NCI-H345 (cell line): ENCODE measurements around the gene CDH3.

Experiments
- DNase-seq: peaks from one replicate; lab custom pipeline; 2025; lab: John Stamatoyannopoulos, UW

The CDH3 gene

DNA sequence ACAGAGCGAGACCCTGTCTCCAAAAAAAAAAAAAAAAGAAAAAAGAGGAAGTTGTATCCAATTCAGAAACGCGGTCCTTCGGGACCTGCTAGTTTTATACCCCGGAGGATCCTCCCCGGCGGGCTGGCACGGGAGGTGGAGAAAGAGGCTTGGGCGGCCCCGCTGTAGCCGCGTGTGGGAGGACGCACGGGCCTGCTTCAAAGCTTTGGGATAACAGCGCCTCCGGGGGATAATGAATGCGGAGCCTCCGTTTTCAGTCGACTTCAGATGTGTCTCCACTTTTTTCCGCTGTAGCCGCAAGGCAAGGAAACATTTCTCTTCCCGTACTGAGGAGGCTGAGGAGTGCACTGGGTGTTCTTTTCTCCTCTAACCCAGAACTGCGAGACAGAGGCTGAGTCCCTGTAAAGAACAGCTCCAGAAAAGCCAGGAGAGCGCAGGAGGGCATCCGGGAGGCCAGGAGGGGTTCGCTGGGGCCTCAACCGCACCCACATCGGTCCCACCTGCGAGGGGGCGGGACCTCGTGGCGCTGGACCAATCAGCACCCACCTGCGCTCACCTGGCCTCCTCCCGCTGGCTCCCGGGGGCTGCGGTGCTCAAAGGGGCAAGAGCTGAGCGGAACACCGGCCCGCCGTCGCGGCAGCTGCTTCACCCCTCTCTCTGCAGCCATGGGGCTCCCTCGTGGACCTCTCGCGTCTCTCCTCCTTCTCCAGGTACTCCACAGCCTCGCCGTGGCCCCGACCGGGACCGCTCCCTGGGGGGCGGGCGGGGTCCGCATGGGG lies at the start of gene CDH3:
TSS of gene CDH3 (plus strand) at position 596 of the 779 bp plus-strand sequence. CDS start at position 666, 70 bp downstream.
- peak; percentile 48 for DNase-seq

DNA sequence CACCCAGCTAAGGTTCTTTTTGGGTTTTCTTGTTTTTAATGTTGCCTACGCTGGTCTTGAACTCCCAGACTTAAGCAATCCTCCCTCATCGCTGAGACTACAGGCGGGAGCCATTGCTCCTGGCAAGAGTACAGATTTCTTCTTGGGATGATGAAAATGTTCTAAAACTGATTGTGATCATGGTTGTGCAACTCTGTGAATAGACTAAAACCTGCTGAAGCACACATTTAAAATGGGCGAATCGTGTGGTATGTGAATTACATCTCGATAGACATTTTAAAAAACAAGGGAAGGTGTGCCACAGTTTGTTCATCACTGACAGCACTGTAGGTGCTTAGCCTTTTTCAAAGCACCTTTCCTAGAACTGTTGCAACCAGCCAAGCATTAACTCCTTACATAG lies 48.8 kb upstream of the CDH3 start:
- no peak for DNase-seq

DNA sequence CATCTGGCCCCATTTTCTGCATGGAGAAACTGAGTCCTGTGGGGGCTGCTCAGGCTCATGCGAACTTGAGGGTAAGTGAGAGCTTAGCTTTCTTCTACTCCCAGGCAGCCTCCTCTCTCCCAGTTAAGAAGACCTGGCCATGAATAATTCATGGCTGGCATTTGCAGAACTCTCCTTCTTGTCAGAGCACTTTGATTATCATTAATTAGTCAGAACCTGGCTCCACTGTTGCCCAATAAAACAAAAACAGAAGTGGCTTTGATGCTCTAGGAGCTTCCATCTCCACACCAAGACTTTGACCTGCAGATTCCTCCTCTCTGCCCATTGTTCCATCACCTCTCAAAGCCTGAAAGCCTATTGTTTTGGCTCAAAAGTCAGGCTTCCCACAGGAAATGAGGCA lies 45.5 kb upstream of the CDH3 start:
- DNase-seq: no peak

DNA sequence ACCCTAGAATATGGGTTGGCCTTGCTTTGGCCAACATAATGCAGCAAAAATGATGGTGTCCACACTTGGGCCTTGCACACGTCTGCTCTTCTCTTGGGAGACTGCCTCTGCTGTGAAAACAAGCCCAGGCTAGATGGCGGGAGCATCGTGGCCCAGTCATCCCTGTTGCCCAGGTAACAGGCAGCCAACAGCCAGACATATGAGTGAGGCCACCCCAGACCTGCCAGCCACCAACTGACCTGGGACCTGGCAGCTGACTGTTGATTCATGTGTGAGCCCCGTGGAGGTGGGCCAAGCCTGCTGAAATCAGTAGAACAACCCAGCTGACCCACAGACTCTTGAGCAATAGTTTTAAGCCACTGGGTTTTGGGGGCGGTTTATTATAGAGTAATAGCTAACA lies 39.4 kb upstream of the CDH3 start:
- DNase-seq: no peak

DNA sequence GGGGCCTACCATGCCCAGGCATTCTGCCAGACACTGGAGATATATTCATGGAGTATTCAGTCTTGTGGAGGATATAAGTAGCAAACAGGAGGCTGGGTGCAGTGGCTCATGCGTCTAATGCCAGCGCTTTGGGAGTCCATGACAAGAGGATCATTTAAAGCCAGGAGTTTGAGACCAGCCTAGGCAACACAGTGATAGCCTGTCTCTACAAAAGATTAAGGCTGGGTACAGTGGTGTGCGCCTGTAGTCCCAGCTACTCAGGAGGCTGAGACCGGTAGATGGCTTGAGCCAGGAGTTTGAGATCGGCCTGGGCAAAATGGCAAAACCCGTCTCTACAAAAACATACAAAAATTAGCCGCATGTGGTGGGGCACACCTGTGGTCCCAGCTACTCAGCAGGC lies 37.7 kb upstream of the CDH3 start:
- DNase-seq: no peak

DNA sequence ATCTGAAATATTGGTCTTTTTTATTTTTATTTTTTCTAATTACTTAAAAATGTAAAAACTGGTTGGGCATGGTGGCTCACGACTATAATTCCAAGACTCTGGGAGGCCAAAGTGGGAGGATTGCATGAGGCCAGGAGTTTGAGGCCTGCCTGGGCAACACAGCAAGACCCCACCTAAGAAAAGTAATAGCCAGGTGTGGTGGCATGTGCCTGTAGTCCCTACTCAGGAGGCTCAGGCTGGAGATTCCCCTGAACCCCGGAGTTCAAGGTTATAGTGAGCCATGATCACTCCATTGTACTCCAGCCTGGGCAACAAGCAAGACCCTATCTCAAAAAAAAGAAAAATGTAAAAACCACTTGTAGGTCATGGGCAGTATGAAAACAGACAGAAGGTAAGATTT lies 36.8 kb upstream of the CDH3 start:
- DNase-seq: no peak

DNA sequence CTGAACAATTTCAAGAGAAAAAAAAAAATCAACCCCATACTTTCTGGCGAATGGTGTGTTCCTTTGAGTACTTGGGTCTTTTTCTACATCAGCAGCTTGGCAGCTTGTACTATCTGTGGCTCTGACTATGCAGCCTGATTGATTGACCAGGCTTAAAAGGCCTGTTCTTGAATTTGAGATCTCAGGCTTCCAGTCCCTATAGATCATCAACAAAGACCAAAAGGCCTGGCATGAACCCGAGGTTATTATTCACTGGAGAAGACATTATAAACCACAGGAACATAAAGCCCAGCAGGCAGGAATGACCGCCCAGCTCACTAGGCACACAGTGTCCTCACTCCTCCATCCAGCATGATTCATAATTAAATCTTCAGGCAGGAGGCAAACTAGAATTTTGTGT lies 32.1 kb upstream of the CDH3 start:
- DNase-seq: no peak

DNA sequence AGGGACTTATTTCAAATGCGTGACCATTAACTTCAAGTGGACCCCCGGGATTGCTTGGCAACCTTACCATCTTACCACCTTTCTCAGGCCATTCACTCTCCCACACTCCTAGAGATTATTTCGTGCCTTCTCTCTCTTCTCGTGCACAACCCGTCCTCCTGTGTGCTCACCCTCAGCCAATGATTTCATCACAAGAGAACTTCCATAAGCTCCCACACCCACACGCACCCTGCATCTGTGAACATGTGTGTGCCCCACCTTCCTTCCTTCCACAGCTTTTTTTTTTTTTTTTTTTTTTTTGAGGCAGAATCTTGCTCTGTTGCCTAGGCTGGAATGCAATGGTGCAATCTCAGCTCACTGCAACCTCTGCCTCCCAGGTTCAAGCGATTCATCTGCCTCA lies 27.4 kb upstream of the CDH3 start:
- DNase-seq: no peak

DNA sequence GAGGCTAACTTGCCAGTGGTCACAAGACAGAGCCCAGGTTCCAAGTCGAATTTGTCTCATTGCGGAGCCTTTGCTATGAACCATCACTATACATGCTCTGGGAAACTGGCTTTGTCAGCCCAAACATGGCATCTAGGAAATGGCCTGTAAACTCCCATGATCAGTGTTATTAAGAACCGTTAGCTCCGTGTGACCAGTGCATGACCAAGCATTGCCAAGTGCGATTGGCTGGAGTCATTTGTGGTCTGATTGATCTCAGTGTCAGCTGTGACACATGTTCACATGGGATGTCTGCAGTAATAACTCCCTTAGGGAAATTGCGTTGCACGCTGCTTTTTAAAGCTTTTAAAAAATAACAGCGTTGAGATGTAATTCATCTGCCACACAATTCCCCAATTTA lies 18.6 kb upstream of the CDH3 start:
- DNase-seq: no peak

DNA sequence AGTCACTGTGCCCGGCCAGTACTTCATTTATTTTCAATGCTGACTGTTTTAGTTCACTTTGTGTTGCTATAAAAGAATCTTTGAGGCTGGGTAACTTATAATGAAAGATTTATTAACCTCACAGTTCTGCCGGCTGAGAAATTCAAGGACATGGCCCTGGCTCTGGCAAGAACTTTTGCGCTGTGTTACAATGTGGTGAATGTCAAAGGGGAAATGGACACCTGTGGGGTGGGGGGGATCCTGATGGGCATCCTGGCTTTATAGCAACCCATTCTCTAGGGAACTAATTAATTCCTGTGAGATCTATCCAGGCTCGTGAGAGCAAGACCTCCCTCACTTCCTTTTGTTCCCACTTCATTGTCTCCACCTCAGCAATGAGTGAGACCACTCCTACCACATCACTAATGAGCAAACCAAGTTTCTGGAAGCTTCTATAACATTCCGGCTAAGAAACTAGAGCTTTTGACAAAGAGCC lies 17.1 kb upstream of the CDH3 start:
- no peak for DNase-seq

DNA sequence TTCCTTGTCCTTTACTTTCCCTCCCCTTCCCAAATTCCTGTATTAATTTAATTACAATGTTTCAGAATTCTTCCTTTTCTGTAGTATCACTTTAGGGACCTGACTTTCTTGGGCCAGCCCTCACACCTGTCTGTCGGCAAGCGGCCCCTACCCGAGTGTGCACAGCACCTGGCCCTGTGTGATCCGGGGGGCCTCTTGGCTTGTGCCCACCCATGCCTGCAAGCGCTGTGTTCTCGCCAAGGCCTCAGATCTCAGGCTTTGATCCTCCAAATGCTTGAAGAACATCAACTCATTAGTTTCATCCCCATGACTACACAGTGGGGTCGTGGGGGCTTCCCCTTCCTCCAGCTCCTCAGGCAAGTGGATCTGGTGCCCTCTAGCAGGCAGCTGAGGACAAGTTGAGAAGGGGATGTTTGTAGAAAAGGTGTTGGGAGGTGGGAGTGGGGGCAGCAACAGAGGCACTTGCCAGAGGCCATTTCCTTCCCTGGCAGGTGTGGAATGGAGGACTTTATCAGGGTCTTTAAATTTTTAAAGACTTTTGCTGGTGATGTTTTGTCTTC lies 15.7 kb upstream of the CDH3 start:
- DNase-seq: no peak

DNA sequence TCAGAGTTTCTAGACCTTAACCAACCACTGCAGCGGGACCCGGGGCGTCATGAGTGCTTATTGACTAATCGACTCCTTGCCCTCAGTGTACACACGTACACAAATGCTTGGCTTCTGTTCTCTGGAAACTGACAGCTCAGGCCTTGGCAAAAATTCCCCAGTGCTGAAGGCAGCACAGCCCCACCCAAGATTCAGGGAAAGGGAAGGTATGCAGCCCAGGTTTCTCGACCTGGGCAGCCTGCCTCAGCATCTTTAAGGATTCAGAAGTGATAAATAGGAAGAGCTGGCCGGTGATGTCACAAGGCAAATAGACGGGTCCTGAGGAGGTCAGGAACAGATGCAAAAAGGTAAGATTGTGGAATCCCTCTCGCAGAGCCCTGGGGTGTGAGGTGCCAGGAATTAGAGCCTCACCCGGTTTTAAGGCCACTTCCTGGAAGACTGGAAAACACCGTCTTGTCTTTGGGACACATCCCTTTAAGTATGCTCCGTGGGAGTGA lies 9.0 kb upstream of the CDH3 start:
- DNase-seq: no peak

DNA sequence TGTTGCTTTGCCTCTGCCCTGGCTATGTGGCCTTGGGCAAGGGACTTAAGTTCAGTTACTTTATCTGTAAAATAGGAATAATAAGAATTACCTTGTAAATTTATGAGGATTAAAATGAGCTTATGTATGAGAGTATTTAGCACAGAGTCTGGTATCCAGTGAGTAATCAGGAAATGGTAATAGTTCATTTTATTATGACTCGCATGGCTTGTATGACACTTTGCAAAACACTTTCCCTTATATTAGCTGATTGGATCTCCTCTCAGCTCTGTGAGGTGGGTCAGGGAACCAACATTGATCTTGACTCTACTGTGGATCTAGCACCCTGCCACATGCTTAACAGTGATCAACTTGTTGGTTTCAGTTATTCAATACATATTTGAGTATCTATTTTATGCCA lies 8.3 kb upstream of the CDH3 start:
- DNase-seq: no peak

DNA sequence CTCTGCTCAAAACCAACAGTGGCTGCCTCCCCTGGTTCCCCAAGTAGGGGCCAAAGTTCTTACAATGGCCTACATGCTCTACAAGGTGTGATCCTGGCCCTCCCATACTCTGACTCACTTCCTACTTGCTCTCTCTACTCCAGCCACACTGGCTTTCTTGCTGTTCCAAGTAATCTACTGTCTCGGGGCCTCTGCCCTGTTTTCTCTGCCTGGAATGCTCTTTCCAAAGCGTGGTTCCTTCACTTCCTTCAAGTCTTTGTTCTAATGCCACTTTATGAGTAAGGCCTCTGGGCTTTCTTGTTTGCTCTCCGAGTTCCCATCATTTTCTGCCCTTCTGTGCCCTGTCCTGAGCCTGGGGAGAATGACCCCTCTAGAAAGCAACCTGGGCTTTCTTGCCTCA lies 4.1 kb upstream of the CDH3 start:
- DNase-seq: no peak

DNA sequence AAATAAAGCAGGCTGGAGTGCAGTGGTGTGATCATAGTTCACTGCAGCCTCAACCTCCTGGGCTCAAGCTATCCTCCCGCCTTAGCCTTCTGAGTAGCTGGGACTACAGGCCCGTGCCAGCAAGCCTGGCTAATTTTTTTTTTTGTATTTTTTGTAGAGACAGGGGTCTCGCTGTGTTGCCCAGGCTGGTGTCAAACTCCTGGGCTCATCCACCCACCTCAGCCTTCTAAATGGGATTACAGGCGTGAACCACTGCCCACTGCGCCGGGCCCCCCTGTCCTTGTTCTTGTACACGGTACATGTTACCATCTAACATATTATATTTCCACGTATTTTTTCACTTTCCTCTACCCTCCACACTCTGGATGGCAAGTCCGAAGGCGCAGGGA lies 3.1 kb upstream of the CDH3 start:
- no peak for DNase-seq

DNA sequence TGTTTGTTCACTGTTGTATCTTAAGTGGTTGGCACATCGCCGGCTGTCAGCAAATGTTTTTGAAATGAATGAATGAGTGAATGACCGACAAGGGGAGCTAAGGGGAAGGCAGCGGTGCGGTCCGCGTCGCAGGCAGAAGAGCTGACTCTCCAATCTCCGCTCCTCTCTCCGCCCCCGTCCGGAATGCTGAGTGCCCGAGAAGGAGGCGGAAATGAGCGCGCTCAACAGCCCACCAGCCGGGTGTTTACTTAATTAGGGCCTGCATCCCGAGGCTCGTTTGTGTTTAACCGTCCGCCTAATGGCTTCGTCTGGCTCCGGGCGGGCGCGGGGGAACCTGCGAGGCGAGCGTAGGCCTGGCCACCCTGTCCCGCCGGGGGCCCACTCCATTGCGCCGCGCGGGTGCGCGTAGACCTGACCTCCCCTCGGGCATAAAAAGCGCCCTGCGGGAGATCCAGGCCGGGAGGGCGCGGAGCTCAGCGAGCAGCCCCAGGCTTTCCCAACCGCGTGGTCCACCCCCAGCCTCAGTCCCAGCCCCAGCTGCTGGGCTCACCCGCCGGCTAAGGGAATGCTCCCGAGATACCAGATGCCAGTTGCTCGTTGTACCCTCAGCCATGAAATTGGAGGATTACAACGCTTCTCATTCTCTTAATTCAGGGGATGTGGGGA lies 2.5 kb upstream of the CDH3 start:
- DNase-seq: peak; percentile 44

DNA sequence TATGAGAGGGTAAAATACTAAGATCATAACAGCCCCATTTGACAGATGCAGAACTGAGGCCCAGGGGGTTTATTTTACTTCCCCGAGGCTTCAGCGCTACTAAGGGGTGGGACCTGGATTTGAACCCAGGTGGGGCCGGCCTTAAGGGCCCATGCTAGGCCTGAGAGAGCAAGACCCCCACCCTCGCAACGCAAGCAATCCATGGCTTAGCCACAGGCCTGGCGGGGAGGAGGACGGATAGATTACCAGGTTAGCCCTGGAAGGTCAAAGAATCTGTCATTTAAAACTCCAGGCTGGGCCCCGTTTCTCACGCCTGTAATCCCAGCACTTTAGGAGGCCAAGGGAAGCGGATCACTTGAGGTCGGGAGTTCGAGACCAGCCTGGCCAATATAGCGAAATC lies 1.9 kb upstream of the CDH3 start:
- no peak for DNase-seq

DNA sequence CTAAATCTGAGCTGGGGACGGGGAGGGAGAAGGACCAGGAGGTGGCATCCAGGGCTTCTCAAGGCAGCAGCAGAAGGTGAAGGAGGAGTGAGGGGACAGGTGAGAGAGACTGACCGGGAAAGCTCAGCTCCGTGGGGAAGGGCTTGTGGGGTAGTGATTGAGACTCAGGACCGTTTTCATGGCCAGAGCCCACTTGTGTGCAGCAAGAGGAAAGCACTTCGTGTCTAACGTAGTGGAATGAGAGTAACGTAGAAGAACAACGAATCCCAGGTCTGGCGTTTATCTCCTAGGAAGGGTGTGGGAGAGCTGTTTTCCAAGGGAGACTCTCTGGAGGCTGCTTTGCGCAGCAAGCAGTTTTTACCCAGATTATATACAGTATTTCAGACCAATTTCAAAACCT lies 1.3 kb upstream of the CDH3 start:
- no peak for DNase-seq

DNA sequence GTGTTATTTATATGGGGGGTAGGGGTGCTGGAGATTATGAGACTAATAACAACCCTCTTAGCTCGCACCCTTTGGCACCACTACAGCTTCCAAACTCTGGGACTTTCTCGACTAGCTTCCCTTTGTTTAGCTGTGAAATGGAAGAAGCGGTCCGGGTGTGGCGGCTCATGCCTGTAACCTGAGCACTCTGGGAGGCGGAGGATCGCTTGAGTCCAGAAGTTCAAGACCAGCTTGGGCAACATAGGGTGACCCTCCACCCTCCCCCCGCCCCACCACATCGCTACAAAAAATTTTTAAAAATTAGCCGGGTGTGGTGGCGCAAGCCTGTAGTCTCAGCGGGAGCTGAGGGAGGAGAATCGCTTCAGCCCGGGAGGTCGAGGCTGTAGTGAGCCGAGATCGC lies 814 bp upstream of the CDH3 start:
- DNase-seq: peak; percentile 2

DNA sequence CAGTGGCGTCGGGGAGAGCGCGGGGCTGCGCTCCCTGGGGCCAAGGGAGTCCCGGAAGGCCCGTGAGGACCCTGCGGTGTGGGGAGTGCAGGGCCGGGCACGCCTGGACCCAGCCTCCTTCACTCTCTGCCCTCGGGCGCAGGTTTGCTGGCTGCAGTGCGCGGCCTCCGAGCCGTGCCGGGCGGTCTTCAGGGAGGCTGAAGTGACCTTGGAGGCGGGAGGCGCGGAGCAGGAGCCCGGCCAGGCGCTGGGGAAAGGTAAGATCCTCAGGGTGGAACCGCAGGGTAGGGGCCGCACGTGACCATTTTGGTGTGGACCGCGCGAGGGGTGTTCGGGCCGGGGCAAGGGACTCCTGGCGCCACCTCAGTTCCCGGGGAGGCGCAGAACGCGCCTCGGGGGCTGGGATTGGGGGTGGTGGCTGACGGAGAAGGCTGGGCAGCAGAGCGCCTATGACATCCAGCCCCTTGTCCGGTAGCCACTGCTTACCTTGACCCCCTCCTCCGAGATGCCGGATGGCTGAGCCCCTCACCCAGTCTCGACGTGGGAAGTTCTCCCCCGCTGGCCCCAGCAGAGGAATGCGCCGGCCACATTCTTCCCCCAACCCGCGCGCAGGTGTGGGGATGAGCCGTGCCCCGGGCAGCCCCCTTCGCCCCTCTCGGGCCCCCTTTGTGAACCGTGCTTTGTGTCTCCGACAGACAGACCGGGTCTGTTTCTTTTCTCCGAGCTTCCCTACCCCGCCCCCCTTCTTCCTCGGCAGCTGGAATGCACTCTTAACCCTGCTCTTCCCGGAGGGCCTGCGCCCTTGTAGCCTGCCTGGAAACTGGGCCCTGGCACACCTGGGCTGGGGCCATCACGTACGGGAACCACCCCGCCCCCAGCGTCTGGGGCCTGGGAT lies 631 bp downstream of the CDH3 start:
- DNase-seq: peak; percentile 13

DNA sequence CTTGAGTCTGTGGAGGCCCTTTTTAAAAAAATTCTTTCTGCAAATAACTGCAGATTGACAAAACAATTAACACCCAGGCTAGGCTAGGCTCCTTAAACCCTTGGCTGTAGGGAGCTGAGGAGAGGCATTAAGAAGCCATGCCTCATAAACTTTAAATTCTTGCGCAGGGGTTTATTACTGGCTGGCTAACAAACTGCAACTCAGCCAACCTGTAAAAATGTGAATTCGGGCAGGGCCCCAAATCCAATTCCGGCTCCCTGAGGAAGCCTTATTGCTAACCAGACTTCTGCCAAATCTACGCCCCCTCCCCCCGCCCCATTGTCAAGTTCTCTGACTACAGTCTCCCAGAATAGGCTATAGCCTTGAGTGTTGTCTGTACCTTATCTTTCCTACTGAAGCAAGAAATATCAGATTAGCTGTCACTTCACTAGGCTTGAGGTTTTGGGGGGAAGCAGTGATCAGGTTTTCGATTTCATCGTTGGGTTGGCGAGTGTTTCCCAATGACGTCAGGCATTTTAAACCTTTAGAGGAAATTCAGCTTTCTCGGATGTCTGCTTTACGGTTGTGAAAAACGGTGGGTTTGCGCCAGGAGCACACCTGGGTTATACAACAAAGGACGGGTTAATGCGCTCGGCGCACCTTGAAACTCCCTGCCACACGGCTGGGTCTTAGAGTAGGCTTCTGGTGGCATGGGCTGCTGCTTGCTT lies 2.0 kb downstream of the CDH3 start:
- no peak for DNase-seq

DNA sequence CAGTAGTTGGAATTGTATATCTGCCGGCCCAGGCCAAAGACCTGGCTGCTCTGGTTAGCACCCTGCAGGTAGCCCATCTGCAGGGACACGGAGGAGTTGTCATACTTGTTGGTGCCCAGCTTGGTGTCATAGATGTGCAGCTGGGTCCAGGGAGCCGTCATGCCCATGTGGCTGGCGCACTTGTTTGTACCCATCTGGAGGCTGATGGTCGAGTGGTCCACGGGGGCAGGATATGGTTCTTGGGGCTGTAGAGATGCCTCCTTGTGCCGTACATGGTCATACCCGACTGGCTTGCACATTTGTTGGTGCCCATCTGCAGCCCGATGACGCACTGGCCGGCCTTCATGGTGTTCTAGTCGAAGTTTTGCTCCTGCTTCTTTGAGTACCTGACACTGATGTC lies 6.0 kb downstream of the CDH3 start:
- no peak for DNase-seq
